BE2C (cell line): ENCODE results near the gene THSD8.

ENCODE experiments used
- DNase-seq: peaks from one replicate; pipeline ENCODE4 v3.0.0-alpha.2; 2020
- H3K27me3 ChIP-seq: fragments of 250-450 bp; sonication (Bioruptor Pico); 2 replicates; pipeline ENCODE4 v1.5.1; 2020; ENCODE audit warnings: mild to moderate bottlenecking
- H3K36me3 ChIP-seq: fragments of 250-450 bp; sonication (Bioruptor Pico); 2 replicates; pipeline ENCODE4 v1.5.1; 2020; ENCODE audit warnings: mild to moderate bottlenecking
- H3K4me1 ChIP-seq: fragments of 250-450 bp; sonication (Bioruptor Pico); 2 replicates; pipeline ENCODE4 v1.5.1; 2020
- H3K4me3 ChIP-seq: 2 replicates; pipeline ENCODE4 v1.5.1; 2011; ENCODE audit warnings: low read depth, low read length
- H3K9me3 ChIP-seq: fragments of 250-450 bp; sonication (Bioruptor Pico); 2 replicates; pipeline ENCODE4 v1.5.1; 2020
- TF ChIP-seq, protein P1 (sequence below): IDR thresholded peaks from 2 replicates; pipeline ENCODE4 v1.5.1; 2012; ENCODE audit warnings: mild to moderate bottlenecking, low read depth, low read length

THSD8 gene

DNA sequence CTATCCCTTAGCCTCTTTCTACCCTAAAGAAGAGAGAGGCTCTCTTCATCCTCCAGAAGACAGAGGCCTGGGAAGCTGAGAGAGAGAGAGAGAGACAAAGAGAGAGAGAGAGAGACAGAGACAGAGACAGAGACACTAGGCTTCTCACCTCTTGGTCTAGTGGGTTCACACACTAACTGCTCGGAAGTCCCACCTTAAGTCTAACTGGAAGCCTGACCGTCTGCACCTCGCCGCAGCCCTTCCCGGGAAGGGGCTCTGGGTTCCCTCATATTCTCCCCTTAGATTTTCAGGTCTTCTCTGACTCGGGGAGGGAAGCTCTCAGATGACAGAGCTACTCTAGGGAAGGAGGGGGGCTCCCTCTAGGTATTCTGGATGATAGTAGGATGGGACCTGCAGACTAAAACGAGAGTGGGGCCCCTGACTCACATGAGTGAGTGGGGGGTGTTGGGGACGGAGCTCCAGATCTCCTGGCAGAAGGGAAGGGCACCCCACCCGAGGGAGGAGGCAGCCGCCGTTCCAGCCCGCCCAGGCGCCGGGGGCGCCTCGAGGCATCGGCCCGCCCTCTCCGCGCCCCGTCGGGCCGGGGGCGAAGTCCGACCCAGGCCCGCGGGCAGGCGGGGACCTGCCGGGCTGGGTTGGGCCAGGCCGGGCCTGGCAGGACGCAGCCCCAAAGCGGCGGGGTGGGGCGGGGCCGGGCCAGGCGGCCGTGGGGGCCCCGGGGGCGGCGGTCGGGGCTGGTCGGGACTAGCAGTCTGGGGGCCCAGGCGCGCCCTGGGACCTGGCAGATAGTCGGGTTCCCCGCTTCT, 12.6 kb upstream of the THSD8 start:
- peaks cover 37% of the 10 kb centered on the region for H3K4me1 ChIP-seq
- DNase-seq: peak; percentile 47

DNA sequence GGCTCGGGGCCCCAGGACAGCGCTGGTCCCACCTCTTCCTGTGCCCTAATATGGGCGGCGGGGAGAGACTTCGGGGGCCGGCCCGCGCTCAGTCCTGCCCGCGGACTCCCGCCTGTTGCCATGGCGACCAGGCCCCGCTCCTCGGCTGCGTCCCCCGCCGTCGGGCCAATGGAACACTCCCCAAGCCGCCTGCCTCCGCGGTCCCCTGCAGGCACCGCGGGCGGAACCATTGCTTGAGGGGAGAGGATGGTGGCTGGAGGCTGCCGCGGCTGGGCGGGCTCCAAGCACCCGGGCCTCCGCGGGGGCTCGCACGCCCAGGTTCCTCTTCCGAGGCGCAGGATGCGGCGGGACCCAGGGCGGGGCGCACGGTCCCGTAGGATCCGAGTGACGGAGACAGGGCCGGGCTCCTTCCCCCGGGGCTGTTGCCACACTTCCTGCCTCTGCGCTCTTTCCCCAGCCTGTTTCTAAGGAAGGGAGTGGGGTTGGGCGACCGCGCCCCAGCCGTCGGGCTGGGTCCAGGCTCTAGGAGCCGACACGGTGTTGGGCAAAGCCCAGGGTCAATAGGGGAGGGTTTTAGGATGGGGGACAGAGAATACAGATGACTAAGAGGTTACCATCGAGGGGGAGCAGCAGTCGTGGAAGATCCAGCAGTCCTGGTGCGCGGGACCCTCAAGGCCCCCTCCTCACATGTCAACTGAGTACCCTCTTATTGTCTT, 11.8 kb upstream of the THSD8 start:
- H3K9me3 ChIP-seq: no peaks in the 10 kb centered on the region
- TF ChIP-seq, protein P1, sequence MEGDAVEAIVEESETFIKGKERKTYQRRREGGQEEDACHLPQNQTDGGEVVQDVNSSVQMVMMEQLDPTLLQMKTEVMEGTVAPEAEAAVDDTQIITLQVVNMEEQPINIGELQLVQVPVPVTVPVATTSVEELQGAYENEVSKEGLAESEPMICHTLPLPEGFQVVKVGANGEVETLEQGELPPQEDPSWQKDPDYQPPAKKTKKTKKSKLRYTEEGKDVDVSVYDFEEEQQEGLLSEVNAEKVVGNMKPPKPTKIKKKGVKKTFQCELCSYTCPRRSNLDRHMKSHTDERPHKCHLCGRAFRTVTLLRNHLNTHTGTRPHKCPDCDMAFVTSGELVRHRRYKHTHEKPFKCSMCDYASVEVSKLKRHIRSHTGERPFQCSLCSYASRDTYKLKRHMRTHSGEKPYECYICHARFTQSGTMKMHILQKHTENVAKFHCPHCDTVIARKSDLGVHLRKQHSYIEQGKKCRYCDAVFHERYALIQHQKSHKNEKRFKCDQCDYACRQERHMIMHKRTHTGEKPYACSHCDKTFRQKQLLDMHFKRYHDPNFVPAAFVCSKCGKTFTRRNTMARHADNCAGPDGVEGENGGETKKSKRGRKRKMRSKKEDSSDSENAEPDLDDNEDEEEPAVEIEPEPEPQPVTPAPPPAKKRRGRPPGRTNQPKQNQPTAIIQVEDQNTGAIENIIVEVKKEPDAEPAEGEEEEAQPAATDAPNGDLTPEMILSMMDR: no peak
- H3K4me3 ChIP-seq: peak overlapping the region; percentile 89
- no peaks in the 10 kb centered on the region for H3K27me3 ChIP-seq
- peaks cover 29% of the 10 kb centered on the region for H3K4me1 ChIP-seq
- DNase-seq: peak; percentile 98
- no peaks in the 10 kb centered on the region; the same call in 1 of the 2 replicates for H3K36me3 ChIP-seq

More for the DNA sequence above, 12.6 kb upstream of the THSD8 start:
- TF ChIP-seq, protein P1: no peak
- H3K4me3 ChIP-seq: peak overlapping the region; percentile 89
- H3K27me3 ChIP-seq: no peaks in the 10 kb centered on the region
- H3K9me3 ChIP-seq: no peaks in the 10 kb centered on the region
- no peaks in the 10 kb centered on the region; the same call in 1 of the 2 replicates for H3K36me3 ChIP-seq

DNA sequence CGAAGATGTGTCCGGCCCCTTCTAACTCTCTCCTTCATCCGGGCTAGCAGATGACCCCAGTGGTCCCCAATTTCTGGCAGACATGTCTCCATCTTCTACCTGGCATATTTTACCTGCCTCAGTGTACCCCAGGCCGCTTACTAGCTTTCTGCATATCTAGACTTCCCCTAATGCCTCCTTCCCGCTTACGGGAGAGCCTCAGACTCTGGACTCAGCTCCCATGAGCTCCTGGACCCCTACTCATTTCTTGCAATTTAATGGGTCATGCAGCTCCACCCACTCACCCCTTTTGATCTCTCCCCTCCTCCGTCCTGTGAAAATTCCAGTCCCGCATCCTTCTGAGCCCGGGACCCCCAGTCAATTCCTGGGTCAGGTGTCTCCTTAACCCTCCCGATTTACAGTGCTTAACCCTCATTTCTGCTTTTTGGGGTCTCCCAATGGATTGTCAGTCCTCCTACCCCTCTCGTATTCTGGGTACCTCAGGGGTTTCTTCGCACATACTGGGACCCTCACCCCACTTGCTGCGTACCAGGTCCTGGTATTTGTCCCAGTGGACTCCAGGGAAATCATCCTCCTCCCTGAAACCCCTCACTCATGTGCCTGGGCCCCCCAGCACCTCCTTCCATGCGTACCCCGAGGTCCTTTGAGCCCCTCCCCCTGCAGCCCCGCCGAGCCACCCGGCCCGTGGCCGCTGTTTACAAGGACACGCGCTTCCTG, 11.1 kb upstream of the THSD8 start:
- H3K4me1 ChIP-seq: peaks cover 23% of the 10 kb centered on the region
- no peak for DNase-seq
- H3K4me3 ChIP-seq: peak overlapping the region; percentile 89
- no peaks in the 10 kb centered on the region; the same call in 1 of the 2 replicates for H3K36me3 ChIP-seq
- no peaks in the 10 kb centered on the region for H3K9me3 ChIP-seq
- H3K27me3 ChIP-seq: no peaks in the 10 kb centered on the region
- TF ChIP-seq, protein P1: no peak

DNA sequence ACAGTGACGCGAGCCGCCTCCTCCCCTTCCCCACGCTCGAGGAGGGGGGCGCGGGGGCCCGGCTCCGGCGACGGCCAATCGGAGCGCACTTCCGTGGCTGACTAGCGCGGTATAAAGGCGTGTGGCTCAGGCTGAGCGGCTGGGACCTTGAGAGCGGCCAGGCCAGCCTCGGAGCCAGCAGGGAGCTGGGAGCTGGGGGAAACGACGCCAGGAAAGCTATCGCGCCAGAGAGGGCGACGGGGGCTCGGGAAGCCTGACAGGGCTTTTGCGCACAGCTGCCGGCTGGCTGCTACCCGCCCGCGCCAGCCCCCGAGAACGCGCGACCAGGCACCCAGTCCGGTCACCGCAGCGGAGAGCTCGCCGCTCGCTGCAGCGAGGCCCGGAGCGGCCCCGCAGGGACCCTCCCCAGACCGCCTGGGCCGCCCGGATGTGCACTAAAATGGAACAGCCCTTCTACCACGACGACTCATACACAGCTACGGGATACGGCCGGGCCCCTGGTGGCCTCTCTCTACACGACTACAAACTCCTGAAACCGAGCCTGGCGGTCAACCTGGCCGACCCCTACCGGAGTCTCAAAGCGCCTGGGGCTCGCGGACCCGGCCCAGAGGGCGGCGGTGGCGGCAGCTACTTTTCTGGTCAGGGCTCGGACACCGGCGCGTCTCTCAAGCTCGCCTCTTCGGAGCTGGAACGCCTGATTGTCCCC, 10.4 kb upstream of the THSD8 start, which contains the start of gene JUNB:
JUNB (plus strand) TSS at position 142 of the 706 bp plus-strand sequence; CDS start at position 428, 286 bp downstream.
- no peaks in the 10 kb centered on the region; the same call in 1 of the 2 replicates for H3K36me3 ChIP-seq
- H3K4me1 ChIP-seq: peaks cover 27% of the 10 kb centered on the region
- TF ChIP-seq, protein P1: no peak
- H3K9me3 ChIP-seq: no peaks in the 10 kb centered on the region
- no peaks in the 10 kb centered on the region for H3K27me3 ChIP-seq
- peak; percentile 98 for DNase-seq
- peak within 1 kb of the TSS; percentile 89 for H3K4me3 ChIP-seq

DNA sequence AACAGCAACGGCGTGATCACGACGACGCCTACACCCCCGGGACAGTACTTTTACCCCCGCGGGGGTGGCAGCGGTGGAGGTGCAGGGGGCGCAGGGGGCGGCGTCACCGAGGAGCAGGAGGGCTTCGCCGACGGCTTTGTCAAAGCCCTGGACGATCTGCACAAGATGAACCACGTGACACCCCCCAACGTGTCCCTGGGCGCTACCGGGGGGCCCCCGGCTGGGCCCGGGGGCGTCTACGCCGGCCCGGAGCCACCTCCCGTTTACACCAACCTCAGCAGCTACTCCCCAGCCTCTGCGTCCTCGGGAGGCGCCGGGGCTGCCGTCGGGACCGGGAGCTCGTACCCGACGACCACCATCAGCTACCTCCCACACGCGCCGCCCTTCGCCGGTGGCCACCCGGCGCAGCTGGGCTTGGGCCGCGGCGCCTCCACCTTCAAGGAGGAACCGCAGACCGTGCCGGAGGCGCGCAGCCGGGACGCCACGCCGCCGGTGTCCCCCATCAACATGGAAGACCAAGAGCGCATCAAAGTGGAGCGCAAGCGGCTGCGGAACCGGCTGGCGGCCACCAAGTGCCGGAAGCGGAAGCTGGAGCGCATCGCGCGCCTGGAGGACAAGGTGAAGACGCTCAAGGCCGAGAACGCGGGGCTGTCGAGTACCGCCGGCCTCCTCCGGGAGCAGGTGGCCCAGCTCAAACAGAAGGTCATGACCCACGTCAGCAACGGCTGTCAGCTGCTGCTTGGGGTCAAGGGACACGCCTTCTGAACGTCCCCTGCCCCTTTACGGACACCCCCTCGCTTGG, 9.6 kb upstream of the THSD8 start:
- H3K4me1 ChIP-seq: peaks cover 27% of the 10 kb centered on the region
- H3K9me3 ChIP-seq: no peaks in the 10 kb centered on the region
- no peaks in the 10 kb centered on the region for H3K27me3 ChIP-seq
- H3K4me3 ChIP-seq: peak overlapping the region; percentile 89
- DNase-seq: peak; percentile 83
- H3K36me3 ChIP-seq: no peaks in the 10 kb centered on the region; the same call in 1 of the 2 replicates
- TF ChIP-seq, protein P1: no peak
